ENCODE results near the gene ITPKB.
"Not testable (repeated sequence)": the region's sequence is repeated elsewhere in the genome, so short reads cannot be mapped to it uniquely, and the experiment has no call there.

The ITPKB gene

DNA sequence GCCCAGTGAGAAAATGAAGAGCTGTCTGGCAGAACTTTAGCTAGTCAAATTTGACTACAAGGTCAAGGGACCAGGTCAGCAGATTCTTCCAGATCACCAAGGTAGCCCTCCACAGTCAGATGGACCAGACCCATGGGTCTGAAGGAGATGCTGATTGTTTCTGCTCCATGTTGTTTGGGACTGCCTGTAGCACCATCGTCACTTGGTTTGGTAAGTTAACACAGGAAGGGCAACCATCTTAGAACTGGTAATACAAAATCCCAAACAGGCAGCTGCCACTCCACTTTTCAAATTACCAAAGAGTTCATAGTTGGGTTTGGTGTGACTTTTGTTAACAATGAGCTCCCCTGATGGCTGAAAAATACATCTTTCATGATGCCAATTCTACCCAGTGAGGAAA, 9.0 kb downstream of the ITPKB start:
- DNase-seq, result no peak

DNA sequence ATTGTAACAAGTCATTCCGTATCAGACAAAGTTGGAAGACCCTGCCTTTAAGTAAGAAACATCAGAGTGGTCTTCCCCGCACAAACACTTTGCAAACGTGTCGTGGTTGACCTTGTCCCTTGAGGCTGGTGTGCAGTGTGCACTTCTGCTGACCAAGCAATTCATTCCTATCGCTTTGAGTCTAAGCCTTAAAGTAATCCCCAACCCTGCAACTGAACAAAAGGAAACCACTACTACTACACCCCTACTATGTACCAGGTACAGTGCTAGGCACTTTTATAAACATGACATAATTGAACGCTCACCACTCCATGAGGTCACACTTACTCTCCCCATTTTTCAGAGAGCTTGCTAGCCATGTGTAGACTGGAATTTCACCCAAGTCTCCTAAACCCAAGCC, 10.6 kb downstream of the ITPKB start:
- DNase-seq, result no peak

DNA sequence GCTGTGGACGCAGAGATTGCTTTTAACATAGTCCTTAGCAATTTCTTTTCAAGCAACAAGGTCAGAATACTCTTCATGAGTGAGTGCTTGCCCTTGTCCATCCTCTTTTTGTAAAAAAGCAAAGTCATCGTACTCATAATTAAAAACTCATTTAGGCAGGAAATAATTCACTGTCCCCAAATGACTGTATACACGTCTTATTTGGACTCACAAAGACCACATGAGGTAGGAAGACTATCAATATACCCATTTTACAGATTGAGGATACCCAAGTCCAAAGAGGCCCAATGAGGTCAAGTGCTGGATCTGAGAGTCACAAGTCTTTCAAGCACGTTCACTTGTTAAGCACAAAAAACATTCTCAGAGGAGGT, 13.2 kb downstream of the ITPKB start:
- no peak for DNase-seq

DNA sequence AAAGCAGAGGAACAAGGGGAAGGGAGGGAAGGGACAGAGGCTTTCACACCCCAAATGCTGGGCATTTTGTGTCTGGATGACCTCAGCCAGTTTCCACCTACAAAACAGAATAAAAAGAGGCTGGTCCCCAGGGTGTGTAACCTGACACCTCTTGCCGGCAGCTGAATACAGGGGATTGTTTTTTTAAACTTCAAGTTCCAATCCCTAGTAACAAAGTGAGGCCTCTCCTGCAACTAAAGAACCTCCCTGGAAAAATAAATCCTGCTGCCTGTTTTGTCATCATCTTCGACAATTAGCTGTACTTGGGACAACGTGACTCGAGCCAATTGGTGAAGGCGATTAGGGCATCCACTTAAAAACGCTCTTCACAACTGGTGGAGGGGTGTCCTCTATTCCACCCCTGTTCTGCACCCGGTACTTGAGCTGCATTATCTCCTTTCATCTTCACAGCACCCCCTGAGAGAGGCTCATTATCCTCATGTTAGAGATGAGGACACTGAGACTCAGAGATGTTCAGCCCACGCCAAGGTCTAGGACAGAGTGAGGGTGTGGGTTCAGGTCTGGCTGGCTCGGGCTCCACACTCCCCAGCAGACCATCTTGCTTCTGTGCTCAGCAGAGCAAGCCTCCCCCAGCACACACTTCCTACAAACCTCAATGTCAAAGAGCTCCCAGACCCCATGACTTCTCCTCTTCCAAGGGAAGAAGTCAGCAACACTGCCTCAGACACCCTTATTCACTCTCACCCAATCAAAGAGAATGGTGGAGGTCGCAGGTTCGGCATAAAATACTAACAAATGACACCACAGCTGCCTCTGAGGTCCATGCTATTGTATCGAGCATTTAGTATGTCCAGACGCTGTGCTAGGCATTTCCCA, 15.2 kb downstream of the ITPKB start:
- DNase-seq, result no peak

DNA sequence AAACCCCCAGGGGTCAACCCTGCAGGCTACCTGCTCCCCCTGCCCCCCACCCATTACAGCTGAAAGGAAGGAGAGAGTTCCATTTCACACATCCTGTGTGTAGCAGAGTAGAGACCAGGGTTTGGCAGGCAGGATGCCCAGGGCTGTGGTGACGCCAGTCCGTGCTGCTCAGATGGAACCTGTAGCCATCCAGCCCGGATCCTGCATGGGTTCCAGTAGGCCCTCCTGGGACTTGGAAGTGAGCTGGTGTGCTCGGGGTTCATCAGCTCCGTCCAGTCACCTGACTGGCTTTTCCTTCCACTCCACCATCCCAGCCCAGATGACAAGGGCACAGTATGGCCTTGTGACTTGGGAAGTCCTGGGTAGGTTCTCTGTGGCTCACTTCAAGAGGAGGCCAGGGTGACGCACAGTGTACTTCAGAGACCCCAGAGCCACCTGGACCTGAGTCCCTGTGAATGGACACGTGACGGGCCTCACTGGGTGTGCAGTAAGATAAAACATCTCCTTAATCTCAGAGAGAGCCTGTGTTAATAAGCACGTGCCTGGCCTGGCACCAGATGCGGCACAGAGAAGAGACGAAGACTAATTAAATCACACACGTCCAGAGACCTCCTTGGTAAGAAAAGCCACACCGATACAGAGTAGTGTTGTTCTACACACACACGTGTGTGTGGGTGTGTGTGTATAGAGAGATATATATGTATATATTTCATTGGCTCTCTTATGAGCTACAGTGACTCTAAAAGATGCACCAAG, 16.0 kb downstream of the ITPKB start:
- no peak for DNase-seq

DNA sequence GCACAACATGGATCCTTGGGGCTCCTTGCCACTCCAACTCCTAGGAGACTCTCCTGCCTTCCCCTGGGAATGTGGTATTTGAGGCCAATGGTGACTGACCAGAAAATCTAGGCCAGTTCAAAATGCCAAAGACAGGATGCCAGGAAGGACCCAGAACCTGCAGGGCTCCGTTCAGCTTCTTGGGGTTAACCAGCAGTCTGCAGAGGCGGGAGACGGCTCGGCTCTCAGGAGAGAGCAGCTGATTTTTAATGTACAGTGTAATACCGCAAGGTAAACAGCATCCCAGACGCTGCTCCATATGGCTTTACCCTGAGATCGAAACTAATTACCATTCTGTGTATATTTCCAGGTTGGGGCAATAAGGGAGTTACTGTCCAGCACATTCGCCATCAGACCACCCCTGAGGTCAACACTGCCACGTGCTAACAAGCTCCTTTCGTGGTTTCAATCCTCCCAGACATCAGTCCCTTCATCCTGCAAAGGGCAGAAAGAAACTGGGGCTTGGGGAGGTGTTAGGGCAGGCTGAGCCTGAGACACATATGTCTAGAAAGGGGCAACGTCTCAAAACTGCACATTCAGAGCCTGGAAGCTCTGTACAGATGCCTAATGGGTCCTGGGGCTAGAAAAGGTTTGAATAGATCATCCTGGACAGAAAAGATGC, 16.7 kb downstream of the ITPKB start:
- DNase-seq, result no peak

DNA sequence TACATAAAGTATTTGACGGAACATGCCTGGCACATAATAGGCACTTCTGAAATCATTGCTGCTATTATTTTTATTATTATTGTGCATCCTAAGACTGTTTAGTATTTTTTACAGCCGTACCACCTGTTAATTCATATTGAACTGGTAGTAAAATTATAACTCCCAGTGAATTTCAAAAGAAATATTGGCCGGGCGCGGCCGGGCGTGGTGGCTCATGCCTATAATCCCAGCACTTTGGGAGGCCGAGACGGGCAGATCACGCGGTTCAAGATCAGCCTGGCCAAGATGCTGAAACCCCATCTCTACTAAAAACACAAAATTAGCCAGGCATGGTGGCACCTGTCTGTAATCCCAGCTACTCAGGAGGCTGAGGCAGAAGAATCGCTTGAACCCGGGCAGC, 18.5 kb downstream of the ITPKB start:
- DNase-seq, result not testable (repeated sequence)

DNA sequence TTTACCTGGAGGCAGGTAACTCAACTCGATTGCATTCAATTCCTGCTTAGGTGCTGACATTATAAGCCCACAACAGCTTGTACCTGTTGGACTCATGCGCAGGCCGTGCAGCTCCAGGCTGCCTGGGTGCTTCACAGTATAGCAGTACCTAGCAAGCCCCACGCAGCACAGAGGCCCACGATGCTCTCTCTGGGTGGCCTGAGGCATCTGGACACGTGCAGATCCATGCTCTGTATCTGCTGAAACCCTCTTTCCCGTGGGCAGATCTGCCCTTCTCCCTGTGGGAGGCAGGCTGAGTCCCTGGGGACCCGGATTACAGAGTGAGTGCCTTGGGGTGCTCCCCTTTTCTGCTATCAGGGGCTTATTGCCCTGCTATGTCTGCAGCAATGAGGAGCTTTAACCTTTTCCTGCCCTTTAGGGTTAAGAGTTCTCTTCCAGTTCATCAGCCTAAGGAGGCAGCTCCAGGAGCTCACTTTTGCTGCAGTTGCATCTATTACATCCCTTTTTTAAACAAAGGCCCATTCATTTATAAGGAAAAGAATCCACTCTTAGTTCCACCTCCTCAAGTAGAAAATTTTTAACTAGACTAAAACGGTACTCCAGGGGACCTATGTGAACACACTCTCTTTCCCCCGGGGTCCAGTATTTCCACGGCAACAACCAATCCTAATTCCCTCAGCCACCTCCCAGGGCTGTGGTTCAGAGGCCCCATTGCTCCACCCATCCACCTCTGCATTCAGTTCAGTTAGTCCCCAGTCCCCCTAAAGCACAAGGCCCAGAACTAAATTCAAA, 19.3 kb downstream of the ITPKB start:
- DNase-seq, result no peak

DNA sequence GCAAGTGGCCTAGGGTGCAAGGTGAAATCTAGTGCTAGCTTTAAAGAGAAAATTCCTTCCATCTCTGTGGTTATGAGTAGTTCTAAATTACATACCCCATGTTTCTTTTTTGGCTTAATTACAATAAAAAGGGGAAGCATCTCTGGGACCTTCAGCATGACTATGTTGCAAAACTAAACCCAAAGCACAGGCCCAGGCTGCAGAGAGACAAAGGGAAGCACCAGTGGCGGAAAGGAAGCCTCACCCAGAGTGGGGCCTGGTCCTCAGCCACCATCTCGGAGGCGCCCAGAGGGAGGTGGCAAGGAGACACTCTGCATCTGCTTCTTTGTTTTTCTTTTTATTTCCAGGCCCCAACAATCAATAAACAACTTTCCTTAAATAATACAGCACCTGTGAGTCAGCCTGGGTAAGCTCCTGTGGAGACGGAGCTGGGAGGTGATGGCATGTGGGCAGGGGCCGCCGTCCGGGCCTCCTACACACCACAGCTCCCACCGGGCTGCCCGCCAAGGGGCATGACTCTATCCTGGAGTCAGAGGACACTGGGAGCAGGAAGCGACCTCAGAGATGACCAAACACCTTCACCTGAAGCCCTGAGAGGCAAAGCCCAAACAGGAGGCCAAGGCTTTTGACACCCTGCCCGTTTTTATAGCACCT, 21.7 kb downstream of the ITPKB start:
- DNase-seq, result peak; percentile 74

DNA sequence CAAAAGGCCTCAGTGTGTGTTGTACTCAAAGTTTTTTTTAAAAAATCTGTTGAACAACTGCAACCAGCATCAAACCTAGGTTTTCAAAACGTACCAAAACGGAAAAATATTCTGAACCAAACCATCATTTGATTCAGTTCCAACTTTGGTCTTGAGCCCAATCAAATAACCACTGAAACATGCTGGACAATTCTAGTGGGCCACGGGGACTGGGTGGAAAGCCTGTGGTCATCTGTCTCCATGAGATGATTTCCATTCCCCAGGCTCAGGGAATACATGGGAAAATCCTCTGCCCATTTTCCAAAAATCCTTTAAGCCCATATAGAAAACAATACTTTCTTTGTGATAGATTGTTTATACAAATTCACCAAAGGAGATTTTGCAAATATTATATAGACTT, 22.5 kb downstream of the ITPKB start:
- DNase-seq, result no peak

DNA sequence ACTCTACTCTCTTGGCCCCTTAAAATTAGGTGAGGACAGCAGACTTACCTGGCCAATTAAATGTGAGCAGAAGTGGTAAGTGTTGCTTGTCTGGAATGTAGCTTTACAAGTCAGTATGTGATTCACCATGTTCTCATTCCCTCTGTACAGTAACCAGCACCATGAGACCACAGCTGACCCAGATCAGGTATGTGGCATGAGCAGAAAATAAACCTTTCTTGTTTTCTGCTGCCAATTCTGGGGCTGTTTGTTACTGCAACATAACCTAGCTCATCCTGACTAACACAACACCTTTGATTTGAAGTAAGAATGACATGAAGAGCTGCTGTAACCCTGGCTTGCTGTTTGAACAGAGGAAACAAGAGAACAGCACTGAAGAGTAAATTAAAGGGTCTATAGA, 24.9 kb downstream of the ITPKB start:
- DNase-seq, result no peak

DNA sequence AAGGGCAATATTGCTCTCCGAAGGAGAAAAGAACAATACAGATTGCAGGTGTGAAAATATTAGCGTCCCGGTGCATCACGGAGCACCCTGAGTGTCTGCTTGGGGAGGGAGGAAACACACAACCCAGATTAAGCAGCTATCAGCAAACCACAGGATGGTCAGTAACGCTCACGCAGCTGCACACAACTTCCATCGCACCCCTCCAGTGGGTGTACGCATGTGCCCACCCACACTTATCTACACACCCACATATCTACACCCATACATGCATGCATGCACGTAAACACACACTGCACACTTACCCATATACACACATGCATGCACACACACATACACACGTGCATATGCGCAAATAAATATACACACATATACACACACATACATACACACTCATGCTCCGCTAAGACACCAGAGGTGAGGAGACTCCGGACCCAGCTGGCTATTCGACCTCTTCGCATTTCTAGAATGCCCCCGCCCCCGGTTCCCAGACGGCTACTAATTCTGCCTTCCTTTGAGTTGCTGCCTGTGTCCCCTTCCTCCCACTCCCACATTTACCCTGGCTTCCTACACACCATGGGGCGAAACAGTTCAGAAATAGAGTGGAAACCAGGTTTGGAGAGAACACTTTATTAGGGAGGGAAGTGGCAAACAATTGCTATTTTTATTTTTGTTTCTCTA, 26.2 kb downstream of the ITPKB start:
- no peak for DNase-seq

DNA sequence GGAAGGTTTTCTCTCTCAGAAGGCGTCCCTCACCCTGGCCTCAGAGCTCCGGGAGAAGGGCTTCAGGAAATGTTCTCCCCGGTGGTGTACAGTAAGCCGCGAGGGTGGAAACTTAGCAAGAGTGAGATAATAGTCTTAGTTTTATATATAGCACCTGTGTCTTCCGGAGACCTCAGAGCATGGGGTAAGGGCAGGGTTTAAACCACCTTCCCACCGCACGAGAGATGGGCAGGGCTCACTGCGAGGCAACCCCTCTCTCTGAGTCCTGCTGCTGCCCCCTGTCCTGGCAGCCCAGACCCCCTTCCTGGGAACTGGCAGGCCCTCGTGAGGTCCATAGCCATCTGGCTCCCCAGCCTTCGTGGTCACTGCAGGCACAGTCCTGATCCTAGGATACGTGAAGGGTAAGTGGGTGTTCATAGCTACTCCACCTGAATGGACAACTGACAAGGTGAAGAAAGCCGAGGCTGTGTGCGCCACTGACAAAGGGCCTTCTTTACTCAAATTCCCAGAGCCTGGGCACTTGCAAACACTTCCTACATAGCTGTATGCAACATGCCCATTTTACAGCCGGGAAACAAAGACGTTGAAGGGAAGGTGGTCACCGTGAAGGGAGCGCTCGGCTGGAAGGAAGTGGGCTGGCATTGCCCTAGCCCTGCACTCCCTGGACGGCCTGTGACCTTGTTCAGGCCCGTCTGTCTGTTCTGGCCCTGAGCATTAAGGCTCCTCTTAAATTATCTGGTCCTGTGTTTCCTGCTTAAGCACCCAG, 26.9 kb downstream of the ITPKB start:
- peak; percentile 19 for DNase-seq

DNA sequence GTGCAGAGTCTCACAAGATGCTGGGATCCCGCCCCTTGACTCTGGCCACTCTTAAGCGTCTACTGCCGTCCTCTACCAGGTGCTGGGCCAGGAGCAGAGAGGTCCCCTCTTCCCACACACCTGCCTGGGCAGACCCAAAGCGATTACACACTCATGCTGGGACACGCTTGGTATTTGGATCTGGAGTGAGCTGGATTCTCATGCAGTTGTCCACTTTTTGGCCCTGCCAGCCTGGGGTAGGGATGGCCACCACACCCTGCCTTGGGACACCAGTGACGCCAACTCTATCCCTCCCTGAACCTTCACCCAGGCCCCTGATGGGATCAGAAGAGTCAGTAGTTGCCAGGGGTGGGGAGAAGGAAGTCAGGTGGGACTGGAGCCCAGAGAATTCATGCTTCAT, 28.6 kb downstream of the ITPKB start:
- no peak for DNase-seq

DNA sequence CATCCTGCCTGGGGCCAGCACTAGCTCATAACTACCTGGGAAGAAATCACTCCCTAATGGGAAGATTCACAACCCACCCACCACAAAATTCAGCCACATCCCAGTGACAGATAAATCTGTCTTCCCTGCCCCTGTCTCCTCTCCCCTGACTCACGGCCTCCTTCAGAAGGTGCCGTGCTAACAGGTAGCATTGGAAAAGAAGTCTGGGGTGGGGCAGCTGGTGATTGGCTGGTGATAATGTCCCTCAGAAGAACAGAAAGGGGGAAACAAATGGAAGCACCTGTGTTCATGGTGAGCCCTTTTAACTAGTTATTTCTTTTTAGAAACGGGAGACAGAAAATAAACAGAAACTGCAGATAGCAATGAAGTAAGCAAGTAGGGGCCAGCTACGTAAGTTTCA, 29.1 kb downstream of the ITPKB start:
- DNase-seq, result no peak

DNA sequence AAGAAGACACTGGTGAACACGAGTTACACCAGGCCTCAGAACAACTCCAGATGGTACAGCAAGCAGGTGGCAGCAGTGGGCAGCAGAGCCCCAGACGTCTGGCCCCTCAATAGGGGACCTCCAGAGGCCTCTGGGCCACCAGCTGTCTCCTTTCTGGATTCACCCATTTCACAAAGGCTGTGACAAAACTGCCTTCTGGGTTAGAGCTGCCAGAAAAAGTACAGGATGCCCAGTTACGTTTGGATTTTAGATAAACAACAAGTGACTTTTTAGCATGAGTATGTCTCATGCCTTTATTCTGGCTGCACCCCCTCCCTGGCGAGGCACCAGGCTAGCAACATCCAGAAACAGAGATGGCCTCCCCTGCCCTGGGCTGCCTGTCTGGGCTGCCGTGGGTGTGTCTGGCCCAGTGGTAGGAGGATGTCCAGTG, 30.1 kb downstream of the ITPKB start:
- no peak for DNase-seq

DNA sequence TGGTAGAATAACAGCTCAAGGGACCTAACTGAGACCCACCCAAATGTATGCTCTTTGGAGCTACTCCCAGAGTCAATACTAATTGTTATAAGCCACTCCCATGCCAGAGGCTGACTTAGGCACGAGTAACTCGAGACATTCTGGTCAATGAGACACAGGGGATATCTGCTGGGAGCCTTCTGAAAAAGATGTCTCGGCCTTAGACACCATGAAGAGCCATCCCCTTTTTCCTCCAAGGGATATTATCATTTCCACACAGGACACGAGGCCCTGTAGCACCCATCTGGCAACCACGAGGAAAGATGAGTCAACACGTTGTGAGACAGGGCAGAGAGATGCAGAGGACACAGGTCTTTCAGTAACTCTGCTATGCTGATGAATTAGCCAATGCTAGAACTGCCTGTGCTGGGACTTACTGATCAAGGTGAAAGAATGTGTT, 30.7 kb downstream of the ITPKB start:
- DNase-seq, result no peak

DNA sequence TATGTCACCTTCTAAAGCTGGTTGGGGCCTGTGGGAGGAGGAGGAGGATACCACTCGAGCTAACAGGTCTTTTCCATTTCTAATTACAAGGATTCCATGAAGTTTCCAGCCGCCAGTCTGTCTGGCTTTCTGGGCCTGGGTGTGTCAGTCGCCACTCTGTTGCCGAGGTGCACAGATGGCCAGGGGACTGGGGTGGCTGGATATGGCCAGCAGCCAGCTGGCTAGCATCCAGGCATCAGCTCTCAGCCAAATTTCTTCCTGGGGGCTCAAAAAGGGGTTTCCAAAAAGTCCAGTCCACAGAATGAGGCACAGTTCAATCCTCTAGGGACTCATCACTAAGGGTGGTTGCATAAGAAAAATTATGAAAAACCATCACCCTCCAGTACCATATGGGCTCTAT, 32.4 kb downstream of the ITPKB start:
- DNase-seq, result no peak

DNA sequence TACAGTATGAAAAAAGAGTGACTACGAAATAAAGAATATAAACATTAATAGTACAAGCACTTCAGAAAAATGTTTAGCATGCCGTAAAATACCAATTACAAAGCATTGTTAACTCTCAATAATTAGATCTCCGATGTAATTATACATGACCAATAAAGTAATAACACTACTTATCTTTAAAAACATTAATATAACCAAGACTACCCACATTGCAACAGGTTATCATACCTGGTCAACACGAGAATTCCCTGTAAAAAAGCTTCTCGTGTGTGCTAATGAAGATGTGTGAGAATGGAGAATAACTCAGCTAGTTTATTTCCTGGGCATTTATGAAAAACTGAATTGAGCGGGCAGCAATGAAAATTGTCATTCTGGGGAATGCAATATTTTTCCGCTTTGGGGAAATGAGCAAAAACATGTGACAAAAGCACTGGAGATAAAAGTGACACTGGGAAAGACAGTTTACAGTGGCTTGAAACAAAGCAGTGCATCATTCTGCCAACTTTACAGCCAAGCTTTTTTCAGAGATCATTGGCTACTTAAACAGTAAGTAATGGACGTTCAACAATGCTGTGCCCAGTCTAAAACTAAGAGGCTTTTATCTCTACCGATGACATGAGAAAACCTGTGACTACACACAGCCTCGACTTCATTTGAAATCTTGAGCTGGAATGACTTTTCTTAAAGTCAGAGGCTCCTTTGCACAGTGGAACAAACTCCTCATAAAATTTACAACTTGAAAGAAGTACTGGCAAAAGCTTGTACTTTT, 34.7 kb downstream of the ITPKB start:
- DNase-seq, result no peak
